ENCODE data around the gene IGDCC3. TPM values are rescaled to one million over a fixed set of nuclear protein-coding genes. Genes with fewer than 3 reads are reported as not detected.

The IGDCC3 gene
- total RNA-seq, 1 donor from 2014 or later: not detected

DNA sequence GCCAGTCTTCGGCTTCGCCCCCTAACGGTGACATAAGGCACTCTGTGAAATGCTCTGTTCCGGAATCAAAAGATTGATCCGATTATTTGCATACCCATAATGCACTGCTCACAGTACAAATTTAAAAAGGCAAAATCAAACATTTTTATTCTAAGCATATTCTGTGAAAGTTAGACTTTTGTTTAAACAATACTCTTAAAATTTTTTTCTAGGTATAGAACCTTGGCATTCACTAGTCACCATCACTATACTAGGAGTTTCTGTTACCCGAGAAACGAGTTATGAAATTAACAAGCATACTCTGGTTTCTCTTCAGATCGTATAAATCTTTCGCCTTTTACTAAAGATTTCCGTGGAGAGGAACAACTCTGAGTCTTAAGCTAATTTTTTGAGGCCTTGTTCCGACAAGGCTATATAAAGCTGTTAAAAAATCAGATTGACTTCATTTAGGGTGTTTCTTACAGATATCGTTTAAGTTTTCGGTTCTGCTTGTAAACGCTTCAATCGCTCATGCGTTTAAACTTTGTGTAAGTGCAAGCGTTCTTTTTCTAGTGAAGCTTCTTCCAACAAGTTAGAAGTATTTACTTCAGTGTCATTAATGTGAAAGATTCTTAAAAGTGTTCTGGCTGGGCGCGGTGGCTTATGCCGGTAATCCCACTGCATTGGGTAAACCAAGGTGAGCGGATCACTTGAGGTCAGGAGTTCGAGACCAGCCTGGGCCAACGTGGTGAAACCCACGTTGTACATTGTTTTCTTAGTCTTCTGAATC lies 73.2 kb downstream of the IGDCC3 start, which contains the start of gene RNU5B-1:
Gene RNU5B-1, plus strand, starts transcription at position 297 of the 769 bp plus-strand sequence.
- H3K27me3 ChIP-seq (ENCODE audit: low read depth): no peaks in the 10 kb centered on the region
- H3K27ac ChIP-seq: peak within 1 kb of the TSS; percentile 97
- no peaks in the 10 kb centered on the region for H3K9me3 ChIP-seq
- TF ChIP-seq, protein P1, sequence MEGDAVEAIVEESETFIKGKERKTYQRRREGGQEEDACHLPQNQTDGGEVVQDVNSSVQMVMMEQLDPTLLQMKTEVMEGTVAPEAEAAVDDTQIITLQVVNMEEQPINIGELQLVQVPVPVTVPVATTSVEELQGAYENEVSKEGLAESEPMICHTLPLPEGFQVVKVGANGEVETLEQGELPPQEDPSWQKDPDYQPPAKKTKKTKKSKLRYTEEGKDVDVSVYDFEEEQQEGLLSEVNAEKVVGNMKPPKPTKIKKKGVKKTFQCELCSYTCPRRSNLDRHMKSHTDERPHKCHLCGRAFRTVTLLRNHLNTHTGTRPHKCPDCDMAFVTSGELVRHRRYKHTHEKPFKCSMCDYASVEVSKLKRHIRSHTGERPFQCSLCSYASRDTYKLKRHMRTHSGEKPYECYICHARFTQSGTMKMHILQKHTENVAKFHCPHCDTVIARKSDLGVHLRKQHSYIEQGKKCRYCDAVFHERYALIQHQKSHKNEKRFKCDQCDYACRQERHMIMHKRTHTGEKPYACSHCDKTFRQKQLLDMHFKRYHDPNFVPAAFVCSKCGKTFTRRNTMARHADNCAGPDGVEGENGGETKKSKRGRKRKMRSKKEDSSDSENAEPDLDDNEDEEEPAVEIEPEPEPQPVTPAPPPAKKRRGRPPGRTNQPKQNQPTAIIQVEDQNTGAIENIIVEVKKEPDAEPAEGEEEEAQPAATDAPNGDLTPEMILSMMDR (IDR thresholded peaks at IDR 0.05): peak; percentile 86
- intact Hi-C loops (cut with DNase I): no loop called here
- H3K4me3 ChIP-seq: peak within 1 kb of the TSS; percentile 63
- H3K36me3 ChIP-seq: no peaks in the 10 kb centered on the region
- peaks cover 14% of the 10 kb centered on the region for H3K4me1 ChIP-seq
- DNase-seq (peak; percentile 69), ATAC-seq (peak; percentile 96)

DNA sequence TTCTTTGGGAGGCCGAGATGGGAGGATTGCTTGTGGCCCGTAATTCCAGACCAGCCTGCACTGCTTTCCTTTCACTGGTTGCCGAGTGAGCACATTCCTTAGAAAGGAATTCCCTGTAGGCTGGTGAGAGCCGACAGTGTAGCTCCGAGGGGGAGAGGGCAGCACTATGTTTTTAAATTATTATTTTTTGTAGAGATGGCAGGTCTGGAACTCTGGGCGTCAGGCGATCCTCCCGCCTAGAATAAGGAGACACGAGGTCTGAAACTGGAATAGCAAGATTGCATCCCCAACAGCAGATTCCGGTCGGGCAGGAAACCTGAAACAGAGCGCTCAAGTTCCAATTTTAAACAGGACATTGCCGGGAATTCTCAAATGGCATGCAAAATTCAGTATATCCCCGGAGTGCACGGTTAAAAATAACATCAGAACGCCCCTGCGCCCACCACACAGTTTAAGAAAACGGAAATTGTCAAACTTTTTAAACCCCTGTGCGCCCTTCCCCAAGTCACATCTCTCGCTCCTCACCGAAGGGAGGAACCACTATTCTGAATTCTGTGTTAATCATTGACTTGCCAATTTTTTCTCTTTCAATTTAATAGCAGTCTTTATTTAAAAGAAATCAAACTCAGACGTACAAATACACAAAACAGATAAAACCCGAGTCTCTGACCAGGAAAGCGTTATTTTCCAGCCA lies 74.0 kb downstream of the IGDCC3 start:
- ATAC-seq: peak; percentile 65 to 78
- no peak for DNase-seq
- H3K4me3 ChIP-seq: peak overlapping the region; percentile 63
- H3K4me1 ChIP-seq: peaks cover 14% of the 10 kb centered on the region
- no peaks in the 10 kb centered on the region for H3K36me3 ChIP-seq
- H3K9me3 ChIP-seq: no peaks in the 10 kb centered on the region
- no peaks in the 10 kb centered on the region for H3K27me3 ChIP-seq (ENCODE audit: low read depth)
- H3K27ac ChIP-seq: peak overlapping the region; percentile 97
- TF ChIP-seq, protein P1 (IDR thresholded peaks at IDR 0.05): no peak
- intact Hi-C loops (cut with DNase I): no loop called here

DNA sequence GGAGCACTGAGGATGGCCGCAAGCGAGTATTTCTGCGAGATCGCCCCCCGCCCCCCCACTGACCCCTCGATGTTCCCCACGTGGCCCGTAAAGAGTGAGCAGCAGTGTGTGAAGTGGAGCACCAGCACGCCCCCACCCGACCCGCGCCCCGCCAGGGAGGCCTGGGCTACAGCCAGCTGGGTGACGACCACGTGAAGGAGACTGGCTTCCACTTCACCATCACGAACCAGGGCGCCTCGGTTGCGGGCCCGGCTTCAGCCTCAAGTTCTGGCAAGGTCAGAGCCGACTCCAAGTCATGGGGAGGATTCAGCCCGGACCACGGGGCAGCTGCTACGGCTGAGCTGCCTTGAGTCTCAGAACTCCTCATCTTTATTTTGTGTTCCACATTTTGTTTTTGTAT lies 75.7 kb downstream of the IGDCC3 start:
- intact Hi-C loops (cut with DNase I): no loop called here
- no peak overlapping the region for H3K27ac ChIP-seq
- TF ChIP-seq, protein P1 (IDR thresholded peaks at IDR 0.05): no peak
- H3K9me3 ChIP-seq: no peaks in the 10 kb centered on the region
- DNase-seq (no peak), ATAC-seq (no peak)
- no peaks in the 10 kb centered on the region for H3K27me3 ChIP-seq (ENCODE audit: low read depth)
- H3K4me1 ChIP-seq: peaks cover 26% of the 10 kb centered on the region
- H3K36me3 ChIP-seq: no peaks in the 10 kb centered on the region
- no peak overlapping the region for H3K4me3 ChIP-seq

DNA sequence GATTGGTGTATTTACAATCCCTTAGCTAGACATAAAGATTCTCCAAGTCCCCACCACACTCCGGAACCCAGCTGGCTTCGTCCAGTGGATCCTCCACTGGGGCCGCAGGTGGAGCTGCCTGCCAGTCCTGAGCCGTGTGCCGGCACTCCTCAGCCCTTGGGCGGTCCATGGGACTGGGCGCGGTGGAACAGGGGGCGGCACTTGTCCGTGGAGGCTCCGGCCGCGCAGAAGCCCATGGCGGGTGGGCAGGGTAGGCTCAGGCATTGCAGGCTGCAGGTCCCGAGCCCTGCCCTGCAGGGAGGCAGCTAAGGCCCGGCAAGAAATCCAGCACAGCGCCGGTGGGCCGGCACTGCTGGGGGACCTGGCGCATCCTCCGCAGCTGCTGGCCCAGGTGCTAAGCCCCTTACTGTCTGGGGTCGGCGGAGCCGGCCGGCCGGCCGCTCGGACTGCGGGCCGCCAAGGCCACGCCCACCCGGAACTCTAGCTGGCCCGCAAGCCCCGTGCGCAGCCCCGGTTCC lies 76.8 kb downstream of the IGDCC3 start:
- TF ChIP-seq, protein P1 (IDR thresholded peaks at IDR 0.05): no peak
- H3K4me3 ChIP-seq: no peak overlapping the region
- H3K27me3 ChIP-seq (ENCODE audit: low read depth): no peaks in the 10 kb centered on the region
- no peaks in the 10 kb centered on the region for H3K36me3 ChIP-seq
- no peak for DNase-seq
- H3K27ac ChIP-seq: no peak overlapping the region
- intact Hi-C loops (cut with DNase I): no loop called here
- peaks cover 33% of the 10 kb centered on the region for H3K4me1 ChIP-seq
- no peak for ATAC-seq
- H3K9me3 ChIP-seq: no peaks in the 10 kb centered on the region

DNA sequence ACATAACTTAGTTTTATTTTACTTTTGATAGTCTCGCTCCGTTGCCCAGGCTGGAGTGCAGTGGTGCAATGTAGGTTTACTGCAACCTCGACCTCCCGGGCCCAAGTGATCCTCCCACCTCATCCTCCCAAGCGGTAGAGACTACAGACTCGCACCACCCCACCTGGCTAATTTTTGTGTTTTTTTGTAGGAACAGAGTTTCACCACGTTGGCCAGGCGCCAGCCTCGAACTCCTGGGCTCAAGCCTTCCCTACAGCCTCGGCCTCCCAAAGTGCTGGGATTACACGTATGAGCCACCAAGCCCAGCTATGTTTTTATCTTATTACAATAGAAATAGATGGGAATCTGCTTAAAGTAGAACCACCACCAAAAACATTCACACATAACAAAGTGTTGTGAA lies 79.1 kb downstream of the IGDCC3 start:
- no peaks in the 10 kb centered on the region for H3K9me3 ChIP-seq
- ATAC-seq: no peak
- H3K27me3 ChIP-seq (ENCODE audit: low read depth): no peaks in the 10 kb centered on the region
- intact Hi-C loops (cut with DNase I): no loop called here
- no peak overlapping the region for H3K4me3 ChIP-seq
- H3K36me3 ChIP-seq: no peaks in the 10 kb centered on the region
- H3K4me1 ChIP-seq: peaks cover 24% of the 10 kb centered on the region
- no peak overlapping the region for H3K27ac ChIP-seq
- TF ChIP-seq, protein P1 (IDR thresholded peaks at IDR 0.05): no peak
- no peak for DNase-seq

All from lower lobe of right lung (tissue), 2 donors.